ENCODE results near the gene CD19.
"Not testable (repeated sequence)": the region's sequence is repeated elsewhere in the genome, so short reads cannot be mapped to it uniquely, and the experiment has no call there.

CD19 gene

GRCh38 chr16:28931801-28932225 is at the start of gene CD19:
CD19 (plus strand) TSS chr16:28931971; CDS start chr16:28932001, 30 bp downstream.
- no peak for DNase-seq (ENCODE audit: low spot score)

GRCh38 chr16:28882551-28883160 is 49.1 kb upstream of the CD19 start:
- no peak for DNase-seq (ENCODE audit: low spot score)

- no peak for DNase-seq (ENCODE audit: low spot score)
Measured at GRCh38 chr16:28883221-28883996, 48.4 kb upstream of the CD19 start.

GRCh38 chr16:28884045-28884444 is 47.7 kb upstream of the CD19 start:
- DNase-seq (ENCODE audit: low spot score): no peak

- no peak for DNase-seq (ENCODE audit: low spot score)
Measured at GRCh38 chr16:28886945-28887344, 44.8 kb upstream of the CD19 start.

GRCh38 chr16:28890355-28890754 is 41.4 kb upstream of the CD19 start:
- DNase-seq (ENCODE audit: low spot score): not testable (repeated sequence)

- no peak for DNase-seq (ENCODE audit: low spot score)
Measured at GRCh38 chr16:28891964-28892890, 39.5 kb upstream of the CD19 start.

GRCh38 chr16:28893291-28893690 is 38.5 kb upstream of the CD19 start:
- DNase-seq (ENCODE audit: low spot score): no peak

- no peak for DNase-seq (ENCODE audit: low spot score)
Measured at GRCh38 chr16:28895609-28896008, 36.2 kb upstream of the CD19 start.

- DNase-seq (ENCODE audit: low spot score): no peak
Measured at GRCh38 chr16:28897826-28898225, 33.9 kb upstream of the CD19 start.

- DNase-seq (ENCODE audit: low spot score): no peak
Measured at GRCh38 chr16:28898266-28898665, 33.5 kb upstream of the CD19 start.

GRCh38 chr16:28898942-28899341 is 32.8 kb upstream of the CD19 start:
- DNase-seq (ENCODE audit: low spot score): no peak

- DNase-seq (ENCODE audit: low spot score): no peak
Measured at GRCh38 chr16:28899882-28900590, 31.7 kb upstream of the CD19 start.

- no peak for DNase-seq (ENCODE audit: low spot score)
Measured at GRCh38 chr16:28900601-28901000, 31.2 kb upstream of the CD19 start.

- DNase-seq (ENCODE audit: low spot score): no peak
Measured at GRCh38 chr16:28901862-28902261, 29.9 kb upstream of the CD19 start.

- DNase-seq (ENCODE audit: low spot score): no peak
Measured at GRCh38 chr16:28902909-28903308, 28.9 kb upstream of the CD19 start.

GRCh38 chr16:28903344-28904042 is 28.3 kb upstream of the CD19 start:
- DNase-seq (ENCODE audit: low spot score): no peak

GRCh38 chr16:28904363-28904762 is 27.4 kb upstream of the CD19 start:
- DNase-seq (ENCODE audit: low spot score): no peak

- no peak for DNase-seq (ENCODE audit: low spot score)
Measured at GRCh38 chr16:28904828-28905227, 26.9 kb upstream of the CD19 start.

GRCh38 chr16:28905229-28905754 is 26.5 kb upstream of the CD19 start:
- no peak for DNase-seq (ENCODE audit: low spot score)

GRCh38 chr16:28905800-28906372 is 25.9 kb upstream of the CD19 start:
- DNase-seq (ENCODE audit: low spot score): no peak
